GM12874 (cell line): Measurements from ENCODE around the gene MYO1D.

Experiments
- CTCF ChIP-seq: IDR thresholded peaks from 2 replicates; pipeline ENCODE4 v1.5.1; 2011; ENCODE audit warnings: low read depth, mild to moderate bottlenecking, control low read depth, low read length, moderate library complexity; ENCODE audit not compliant: insufficient read depth

Gene MYO1D

GRCh38 chr17:32780721-32781120 is 96.2 kb downstream of the MYO1D start:
- no peak for TF ChIP-seq CTCF

- TF ChIP-seq CTCF = no peak
Observed at GRCh38 chr17:32777922-32778321, 99.0 kb downstream of the MYO1D start.

- TF ChIP-seq CTCF = no peak
Observed at GRCh38 chr17:32777436-32777835, 99.5 kb downstream of the MYO1D start.

GRCh38 chr17:32774695-32775084 is 102.2 kb downstream of the MYO1D start:
- no peak for TF ChIP-seq CTCF

GRCh38 chr17:32773856-32774694 is 102.8 kb downstream of the MYO1D start:
- no peak for TF ChIP-seq CTCF

GRCh38 chr17:32772453-32773025 is 104.4 kb downstream of the MYO1D start:
- TF ChIP-seq CTCF = no peak

GRCh38 chr17:32771396-32771795 is 105.5 kb downstream of the MYO1D start:
- TF ChIP-seq CTCF = no peak
